HG03066 (cell line): ENCODE results near the gene ANKHD1.

Experiments used
- ATAC-seq: cut with Tn5 transposase; IDR thresholded peaks from one replicate; pipeline ENCODE4 v1.9.1; 2021; ENCODE audit warnings: low read depth; ENCODE audit not compliant: unreplicated experiment

Gene ANKHD1

GRCh38 chr5:140372971-140373487 lies 28.6 kb upstream of the ANKHD1 start:
- no peak for ATAC-seq

- no peak for ATAC-seq
These were observed 20.3 kb upstream of the ANKHD1 start for GRCh38 chr5:140381351-140381750.

- ATAC-seq = no peak
These were observed 19.7 kb upstream of the ANKHD1 start for GRCh38 chr5:140381972-140382371.

- ATAC-seq = no peak
These were observed 18.8 kb upstream of the ANKHD1 start for GRCh38 chr5:140382866-140383265.

- no peak for ATAC-seq
These were observed 18.3 kb upstream of the ANKHD1 start for GRCh38 chr5:140383300-140383699.

GRCh38 chr5:140388052-140388451 lies 13.6 kb upstream of the ANKHD1 start:
- no peak for ATAC-seq

- ATAC-seq = no peak
These were observed 10.3 kb upstream of the ANKHD1 start for GRCh38 chr5:140391312-140391711.

GRCh38 chr5:140391732-140392131 lies 9.9 kb upstream of the ANKHD1 start:
- no peak for ATAC-seq

GRCh38 chr5:140393738-140394137 lies 7.9 kb upstream of the ANKHD1 start:
- no peak for ATAC-seq

- no peak for ATAC-seq
These were observed 3.2 kb upstream of the ANKHD1 start for GRCh38 chr5:140398379-140398811.

- peak; percentile 0 for ATAC-seq
These were observed 1.5 kb upstream of the ANKHD1 start for GRCh38 chr5:140399979-140400729.

- peak; percentile 65 for ATAC-seq
These were observed 787 bp upstream of the ANKHD1 start for GRCh38 chr5:140400730-140401361.

- no peak for ATAC-seq
These were observed 833 bp downstream of the ANKHD1 start for GRCh38 chr5:140402258-140403074.

GRCh38 chr5:140403613-140404012 lies 2.0 kb downstream of the ANKHD1 start:
- ATAC-seq = no peak

GRCh38 chr5:140408750-140409241 lies 7.2 kb downstream of the ANKHD1 start:
- no peak for ATAC-seq

GRCh38 chr5:140413230-140413629 lies 11.6 kb downstream of the ANKHD1 start:
- ATAC-seq = no peak

GRCh38 chr5:140417235-140417634 lies 15.6 kb downstream of the ANKHD1 start:
- no peak for ATAC-seq

GRCh38 chr5:140418862-140419520 lies 17.4 kb downstream of the ANKHD1 start:
- no peak for ATAC-seq

GRCh38 chr5:140420226-140420570 lies 18.6 kb downstream of the ANKHD1 start:
- no peak for ATAC-seq

- ATAC-seq = no peak
These were observed 19.2 kb downstream of the ANKHD1 start for GRCh38 chr5:140420665-140421361.
